Peyer's patch (tissue), 4 donors: ENCODE results near the gene TMEM98. TPM values are rescaled to one million over a fixed set of nuclear protein-coding genes. Genes with fewer than 3 reads are reported as not detected.
"Not testable (repeated sequence)": the region's sequence is repeated elsewhere in the genome, so short reads cannot be mapped to it uniquely, and the experiment has no call there.

Experiments used
- DNase-seq, 3 donors: peaks; one replicate each; pipeline ENCODE4 v3.0.0-alpha.2; 2017 to 2019
- H3K27ac ChIP-seq, 4 donors: fragments of 200-600 bp; sonication (generic); one replicate each; pipeline ENCODE4 v1.5.1; 2016 to 2019
- H3K27me3 ChIP-seq, 2 donors: fragments of 200-600 bp; sonication (generic); one replicate each; pipeline ENCODE4 v1.5.1; 2019
- H3K36me3 ChIP-seq, 3 donors: fragments of 200-600 bp; sonication (generic); one replicate each; pipeline ENCODE4 v1.5.1; 2016 to 2019
- H3K4me1 ChIP-seq, 4 donors: fragments of 200-600 bp; sonication (generic); one replicate each; pipeline ENCODE4 v1.5.1; 2016 to 2019
- H3K4me3 ChIP-seq, 4 donors: fragments of 200-600 bp; sonication (generic); 1 replicate in 3 of 4; 2 replicates in 1 of 4; pipeline ENCODE4 v1.5.1; 2016 to 2019; ENCODE audit warnings: mild to moderate bottlenecking in 1 of 4
- H3K9me3 ChIP-seq, 4 donors: fragments of 200-600 bp; sonication (generic); one replicate each; pipeline ENCODE4 v1.5.1; 2016 to 2019; ENCODE audit warnings: mild to moderate bottlenecking in 1 of 4
- POLR2A ChIP-seq, 2 donors: fragments of 450-650 bp; IDR thresholded peaks; one replicate each; pipeline ENCODE4 v1.5.1; 2017; ENCODE audit warnings: antibody characterized with exemption in 2 of 2, mild to moderate bottlenecking in 2 of 2, moderate library complexity in 2 of 2
- total RNA-seq, 4 donors: library from RNA; depleted of rRNA; stranded (reverse); fragments of >200 nt; gene quantifications; one replicate each; pipeline ENCODE4 v1.1.0, GENCODE V29; 2016
- TF ChIP-seq, protein P1 (sequence below), 6 experiments: fragments of 450-650 bp in 4 of 6; fragments of 200-600 bp in 2 of 6; sonication (generic) in 1 of 6; IDR thresholded peaks; one replicate each; pipeline ENCODE4 v1.5.1; 2017 to 2019; ENCODE audit warnings: antibody characterized with exemption in 6 of 6, mild to moderate bottlenecking in 3 of 6, moderate library complexity in 1 of 6

TMEM98 gene
- total RNA-seq, 4 donors from 2014 or later: 54.5 to 351 (median 241) TPM

DNA sequence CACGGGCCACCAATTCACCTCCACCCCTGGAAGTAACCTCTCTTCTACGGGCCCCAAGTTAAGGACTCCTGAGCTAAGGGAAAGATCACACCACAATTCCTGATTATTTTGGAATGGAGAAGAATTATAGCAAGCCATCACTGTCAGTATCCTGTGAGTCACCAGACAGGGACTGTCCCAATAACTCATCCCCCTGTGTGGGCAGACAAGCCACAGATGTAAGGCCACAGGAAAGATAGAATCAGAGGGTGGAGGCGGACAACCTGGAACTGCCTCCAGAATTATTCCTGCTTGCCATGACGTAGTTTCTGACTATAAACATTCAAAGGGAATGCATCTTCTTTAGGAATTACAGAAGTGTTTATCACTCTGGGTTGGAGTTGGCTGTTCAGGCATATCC is 45.2 kb upstream of the TMEM98 start:
- H3K27me3 ChIP-seq: no peaks in the 10 kb centered on the region
- H3K4me3 ChIP-seq: no peak overlapping the region
- H3K4me1 ChIP-seq: peaks cover 0 to 3% (median 0%) of the 10 kb centered on the region in 4 donors
- no peak for TF ChIP-seq POLR2A (IDR thresholded peaks at IDR 0.05)
- TF ChIP-seq, protein P1, sequence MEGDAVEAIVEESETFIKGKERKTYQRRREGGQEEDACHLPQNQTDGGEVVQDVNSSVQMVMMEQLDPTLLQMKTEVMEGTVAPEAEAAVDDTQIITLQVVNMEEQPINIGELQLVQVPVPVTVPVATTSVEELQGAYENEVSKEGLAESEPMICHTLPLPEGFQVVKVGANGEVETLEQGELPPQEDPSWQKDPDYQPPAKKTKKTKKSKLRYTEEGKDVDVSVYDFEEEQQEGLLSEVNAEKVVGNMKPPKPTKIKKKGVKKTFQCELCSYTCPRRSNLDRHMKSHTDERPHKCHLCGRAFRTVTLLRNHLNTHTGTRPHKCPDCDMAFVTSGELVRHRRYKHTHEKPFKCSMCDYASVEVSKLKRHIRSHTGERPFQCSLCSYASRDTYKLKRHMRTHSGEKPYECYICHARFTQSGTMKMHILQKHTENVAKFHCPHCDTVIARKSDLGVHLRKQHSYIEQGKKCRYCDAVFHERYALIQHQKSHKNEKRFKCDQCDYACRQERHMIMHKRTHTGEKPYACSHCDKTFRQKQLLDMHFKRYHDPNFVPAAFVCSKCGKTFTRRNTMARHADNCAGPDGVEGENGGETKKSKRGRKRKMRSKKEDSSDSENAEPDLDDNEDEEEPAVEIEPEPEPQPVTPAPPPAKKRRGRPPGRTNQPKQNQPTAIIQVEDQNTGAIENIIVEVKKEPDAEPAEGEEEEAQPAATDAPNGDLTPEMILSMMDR (IDR thresholded peaks at IDR 0.05): no peak
- no peak for DNase-seq
- H3K36me3 ChIP-seq: no peaks in the 10 kb centered on the region
- no peak overlapping the region for H3K27ac ChIP-seq
- H3K9me3 ChIP-seq: no peaks in the 10 kb centered on the region

DNA sequence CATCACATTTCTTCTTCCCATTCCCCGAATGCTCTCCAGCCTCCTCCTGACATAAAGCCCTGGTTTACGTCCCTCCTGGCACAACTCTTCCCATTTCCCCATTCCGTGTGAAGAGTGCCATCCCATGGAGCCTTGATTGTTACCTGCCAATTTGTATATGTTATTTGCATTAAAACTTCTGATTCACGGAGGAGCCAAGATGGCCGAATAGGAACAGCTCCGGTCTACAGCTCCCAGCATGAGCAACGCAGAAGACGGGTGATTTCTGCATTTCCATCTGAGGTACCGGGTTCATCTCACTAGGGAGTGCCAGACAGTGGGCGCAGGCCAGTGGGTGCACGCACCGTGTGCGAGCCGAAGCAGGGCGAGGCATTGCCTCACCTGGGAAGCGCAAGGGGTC is 41.0 kb upstream of the TMEM98 start:
- H3K9me3 ChIP-seq, H3K4me1 ChIP-seq, H3K4me3 ChIP-seq, H3K27ac ChIP-seq, DNase-seq, H3K27me3 ChIP-seq, H3K36me3 ChIP-seq: not testable (repeated sequence)

DNA sequence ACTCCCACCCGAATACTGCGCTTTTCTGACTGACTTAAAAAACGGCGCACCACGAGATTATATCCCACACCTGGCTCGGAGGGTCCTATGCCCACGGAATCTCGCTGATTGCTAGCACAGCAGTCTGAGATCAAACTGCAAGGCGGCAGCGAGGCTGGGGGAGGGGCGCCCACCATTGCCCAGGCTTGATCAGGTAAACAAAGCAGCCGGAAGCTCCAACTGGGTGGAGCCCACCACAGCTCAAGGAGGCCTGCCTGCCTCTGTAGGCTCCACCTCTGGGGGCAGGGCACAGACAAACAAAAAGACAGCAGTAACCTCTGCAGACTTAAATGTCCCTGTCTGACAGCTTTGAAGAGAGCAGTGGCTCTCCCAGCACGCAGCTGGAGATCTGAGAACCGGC is 40.5 kb upstream of the TMEM98 start:
- not testable (repeated sequence) for H3K36me3 ChIP-seq, DNase-seq, H3K27ac ChIP-seq, H3K4me1 ChIP-seq, H3K4me3 ChIP-seq, H3K27me3 ChIP-seq, H3K9me3 ChIP-seq

DNA sequence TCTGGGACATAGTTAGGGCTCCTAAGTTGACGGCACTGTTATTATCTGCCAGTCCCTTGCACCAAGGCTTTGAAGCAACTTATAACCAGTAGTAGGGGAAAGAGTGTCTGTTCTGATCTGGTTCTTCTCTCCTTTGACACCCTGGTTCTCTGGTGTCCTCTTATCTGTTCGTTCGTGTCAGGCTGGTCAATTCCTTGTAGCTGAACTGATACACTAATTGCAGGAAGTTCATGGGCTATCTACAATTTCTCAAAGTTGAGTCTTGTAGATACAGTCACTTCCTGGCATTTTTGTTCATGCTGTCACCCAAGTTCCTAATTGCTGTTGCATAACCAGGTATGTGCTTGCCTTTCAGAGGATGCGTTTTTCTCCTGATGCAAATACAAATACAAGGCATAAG is 33.7 kb upstream of the TMEM98 start:
- Histone ChIP-seq H3K9me3 (no peaks in the 10 kb centered on the region), H3K4me3 (no peak overlapping the region), H3K27ac (no peak overlapping the region), H3K4me1 (no peaks in the 10 kb centered on the region), H3K36me3 (no peaks in the 10 kb centered on the region), H3K27me3 (no peaks in the 10 kb centered on the region)
- no peak for DNase-seq
- TF ChIP-seq, protein P1 (IDR thresholded peaks at IDR 0.05): no peak
- no peak for TF ChIP-seq POLR2A (IDR thresholded peaks at IDR 0.05)

GRCh38 chr17:32896647-32897258 is 31.2 kb upstream of the TMEM98 start:
- no peaks in the 10 kb centered on the region for H3K4me1 ChIP-seq

DNA sequence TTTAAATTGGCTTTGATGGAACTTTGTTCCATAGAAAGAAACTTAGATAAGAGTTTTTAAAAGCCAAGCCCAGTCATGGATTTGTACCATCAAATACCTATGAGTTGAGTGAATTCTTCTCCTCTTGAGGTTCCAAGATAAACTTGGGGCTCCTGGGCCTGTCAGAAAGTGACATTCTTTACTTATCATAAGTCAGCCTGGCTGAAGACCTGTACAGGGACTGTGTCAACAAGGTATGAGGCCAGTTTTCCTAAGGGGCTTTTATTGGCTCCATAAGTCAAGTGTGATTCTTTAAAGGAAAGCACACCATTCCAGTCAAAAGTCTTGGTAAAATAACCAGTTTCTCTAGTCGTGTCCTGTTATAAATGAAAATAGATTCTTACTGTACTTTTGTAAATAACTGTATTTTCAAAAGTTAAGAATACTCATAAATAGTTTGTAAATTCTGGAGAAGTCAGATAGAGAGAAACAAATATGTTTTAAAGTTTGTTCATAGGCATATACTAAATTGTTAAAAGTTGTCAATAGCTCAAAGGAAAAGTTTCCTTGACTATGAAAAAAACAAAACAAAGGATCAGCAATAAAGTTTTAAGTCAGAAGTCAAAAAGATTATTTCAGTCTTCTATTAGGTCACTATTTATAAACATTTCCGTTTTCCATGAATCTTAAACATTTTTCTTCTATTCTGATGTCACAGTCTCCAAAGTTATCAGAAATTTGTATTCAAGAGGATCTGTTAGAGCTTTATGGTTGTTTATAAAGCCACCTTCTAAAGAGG is 28.5 kb upstream of the TMEM98 start:
- H3K36me3 ChIP-seq: no peaks in the 10 kb centered on the region
- H3K4me3 ChIP-seq: no peak overlapping the region
- no peaks in the 10 kb centered on the region for H3K4me1 ChIP-seq
- no peak overlapping the region for H3K27ac ChIP-seq
- no peaks in the 10 kb centered on the region for H3K27me3 ChIP-seq
- no peak for TF ChIP-seq POLR2A (IDR thresholded peaks at IDR 0.05)
- TF ChIP-seq, protein P1 (IDR thresholded peaks at IDR 0.05): no peak
- DNase-seq: no peak
- no peaks in the 10 kb centered on the region for H3K9me3 ChIP-seq

More at GRCh38 chr17:32896647-32897258, 31.2 kb upstream of the TMEM98 start:
- H3K4me3 ChIP-seq: no peak overlapping the region
- H3K27me3 ChIP-seq: no peaks in the 10 kb centered on the region
- TF ChIP-seq, protein P1 (IDR thresholded peaks at IDR 0.05): no peak
- no peak for TF ChIP-seq POLR2A (IDR thresholded peaks at IDR 0.05)
- DNase-seq: no peak
- H3K27ac ChIP-seq: no peak overlapping the region
- H3K36me3 ChIP-seq: no peaks in the 10 kb centered on the region
- no peaks in the 10 kb centered on the region for H3K9me3 ChIP-seq
